ENCODE results near the gene ADGRB2. TPM values are rescaled to one million over a fixed set of nuclear protein-coding genes. Genes with fewer than 3 reads are reported as not detected.

Gene ADGRB2, protein sequence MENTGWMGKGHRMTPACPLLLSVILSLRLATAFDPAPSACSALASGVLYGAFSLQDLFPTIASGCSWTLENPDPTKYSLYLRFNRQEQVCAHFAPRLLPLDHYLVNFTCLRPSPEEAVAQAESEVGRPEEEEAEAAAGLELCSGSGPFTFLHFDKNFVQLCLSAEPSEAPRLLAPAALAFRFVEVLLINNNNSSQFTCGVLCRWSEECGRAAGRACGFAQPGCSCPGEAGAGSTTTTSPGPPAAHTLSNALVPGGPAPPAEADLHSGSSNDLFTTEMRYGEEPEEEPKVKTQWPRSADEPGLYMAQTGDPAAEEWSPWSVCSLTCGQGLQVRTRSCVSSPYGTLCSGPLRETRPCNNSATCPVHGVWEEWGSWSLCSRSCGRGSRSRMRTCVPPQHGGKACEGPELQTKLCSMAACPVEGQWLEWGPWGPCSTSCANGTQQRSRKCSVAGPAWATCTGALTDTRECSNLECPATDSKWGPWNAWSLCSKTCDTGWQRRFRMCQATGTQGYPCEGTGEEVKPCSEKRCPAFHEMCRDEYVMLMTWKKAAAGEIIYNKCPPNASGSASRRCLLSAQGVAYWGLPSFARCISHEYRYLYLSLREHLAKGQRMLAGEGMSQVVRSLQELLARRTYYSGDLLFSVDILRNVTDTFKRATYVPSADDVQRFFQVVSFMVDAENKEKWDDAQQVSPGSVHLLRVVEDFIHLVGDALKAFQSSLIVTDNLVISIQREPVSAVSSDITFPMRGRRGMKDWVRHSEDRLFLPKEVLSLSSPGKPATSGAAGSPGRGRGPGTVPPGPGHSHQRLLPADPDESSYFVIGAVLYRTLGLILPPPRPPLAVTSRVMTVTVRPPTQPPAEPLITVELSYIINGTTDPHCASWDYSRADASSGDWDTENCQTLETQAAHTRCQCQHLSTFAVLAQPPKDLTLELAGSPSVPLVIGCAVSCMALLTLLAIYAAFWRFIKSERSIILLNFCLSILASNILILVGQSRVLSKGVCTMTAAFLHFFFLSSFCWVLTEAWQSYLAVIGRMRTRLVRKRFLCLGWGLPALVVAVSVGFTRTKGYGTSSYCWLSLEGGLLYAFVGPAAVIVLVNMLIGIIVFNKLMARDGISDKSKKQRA (N-terminal part only)
- 0.21 and 0.72 TPM in 2 replicates for total RNA-seq

DNA sequence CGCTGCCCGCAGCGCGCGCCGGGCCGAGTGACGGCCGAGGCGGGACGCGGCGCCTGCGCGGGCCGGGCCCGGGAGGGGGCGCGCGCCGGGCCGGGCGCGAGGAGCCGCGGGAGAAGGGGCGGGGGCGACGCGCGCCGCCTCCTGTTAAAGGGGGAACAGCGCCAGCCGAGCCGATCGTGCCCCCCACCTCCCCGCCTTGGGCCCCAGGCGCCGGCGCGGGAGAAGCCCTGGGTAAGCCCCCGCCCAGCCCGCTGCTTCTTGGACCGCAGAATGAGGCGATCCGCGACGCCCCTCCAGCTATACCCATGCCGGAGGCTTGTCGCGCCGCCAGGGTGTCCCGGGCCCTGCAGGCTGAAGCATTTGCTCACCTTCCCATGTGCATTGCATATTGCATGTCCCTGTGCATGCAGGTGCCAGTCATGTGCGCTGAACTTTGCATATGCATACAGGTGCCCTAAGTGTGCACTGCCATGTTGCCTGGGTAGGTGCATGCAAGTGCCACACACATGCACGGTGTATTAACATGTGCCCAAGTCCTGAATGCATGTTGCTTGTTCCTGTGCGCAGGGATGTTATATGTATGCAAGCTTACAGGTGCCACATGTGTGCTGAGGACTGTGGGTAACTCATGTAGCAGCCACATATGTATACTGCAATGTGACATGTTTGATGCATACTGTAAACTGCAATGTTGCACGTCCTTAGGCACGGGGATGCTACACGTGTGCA, at the start of gene ADGRB2:
Gene ADGRB2, minus strand, starts transcription at position 29 of the 729 bp plus-strand sequence. CDS start 7,119 bp downstream, outside the sequence.

GRCh38 chr1:31703431-31704270, 60.5 kb downstream of the ADGRB2 start, which contains the start of gene COL16A1:
Gene COL16A1, minus strand, starts transcription at chr1:31704017. Its CDS starts 1,824 bp downstream, at chr1:31702193.

Other genes starting within 250 kb of the ADGRB2 start
- gene TINAGL1, start 187.8 kb downstream of the ADGRB2 start, total RNA-seq, result 179 and 186 TPM in 2 replicates
- gene HCRTR1, start 146.7 kb downstream of the ADGRB2 start, total RNA-seq, result under 0.01 TPM in 1 of 2 replicates, not detected in the other
- 106 and 109 TPM in 2 replicates for gene PEF1, start 119.5 kb downstream of the ADGRB2 start, total RNA-seq
- gene COL16A1, start 60.3 kb downstream of the ADGRB2 start, total RNA-seq, result 130 and 134 TPM in 2 replicates
- 1.5 and 15.2 TPM in 2 replicates for gene SPOCD1, start 51.7 kb upstream of the ADGRB2 start, total RNA-seq
- gene PTP4A2, start 174.0 kb upstream of the ADGRB2 start, total RNA-seq, result 187 and 231 TPM in 2 replicates
- 38.6 and 60.7 TPM in 2 replicates for gene KHDRBS1, start 249.5 kb upstream of the ADGRB2 start, total RNA-seq